Measurements from ENCODE around the gene RPL32.

Gene RPL32

DNA sequence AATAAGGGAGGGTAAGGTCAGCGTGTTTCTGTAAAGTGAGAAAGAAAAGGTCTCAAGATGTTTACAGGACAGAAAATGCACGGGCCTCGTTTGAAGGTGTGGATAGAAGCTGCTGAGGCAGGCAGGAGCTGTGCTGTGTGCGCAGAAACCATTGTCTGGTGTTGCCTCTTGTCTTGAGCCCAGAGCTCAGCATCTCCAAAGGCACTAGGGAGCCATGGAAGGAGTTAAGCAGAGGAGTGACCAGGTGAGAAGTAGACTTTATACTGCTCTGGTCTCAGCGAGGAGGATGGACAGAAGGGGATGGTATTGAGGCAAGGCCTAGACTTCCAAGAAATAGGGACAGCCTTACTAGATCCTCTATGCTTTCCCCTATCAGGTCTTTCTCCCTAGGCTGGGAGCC, 31.9 kb downstream of the RPL32 start:
- H3K4me3 ChIP-seq (ENCODE audit: control insufficient read depth, low read depth, low read length) = no peak overlapping the region; the same call in 1 of the 2 replicates
- TF ChIP-seq, protein P1, sequence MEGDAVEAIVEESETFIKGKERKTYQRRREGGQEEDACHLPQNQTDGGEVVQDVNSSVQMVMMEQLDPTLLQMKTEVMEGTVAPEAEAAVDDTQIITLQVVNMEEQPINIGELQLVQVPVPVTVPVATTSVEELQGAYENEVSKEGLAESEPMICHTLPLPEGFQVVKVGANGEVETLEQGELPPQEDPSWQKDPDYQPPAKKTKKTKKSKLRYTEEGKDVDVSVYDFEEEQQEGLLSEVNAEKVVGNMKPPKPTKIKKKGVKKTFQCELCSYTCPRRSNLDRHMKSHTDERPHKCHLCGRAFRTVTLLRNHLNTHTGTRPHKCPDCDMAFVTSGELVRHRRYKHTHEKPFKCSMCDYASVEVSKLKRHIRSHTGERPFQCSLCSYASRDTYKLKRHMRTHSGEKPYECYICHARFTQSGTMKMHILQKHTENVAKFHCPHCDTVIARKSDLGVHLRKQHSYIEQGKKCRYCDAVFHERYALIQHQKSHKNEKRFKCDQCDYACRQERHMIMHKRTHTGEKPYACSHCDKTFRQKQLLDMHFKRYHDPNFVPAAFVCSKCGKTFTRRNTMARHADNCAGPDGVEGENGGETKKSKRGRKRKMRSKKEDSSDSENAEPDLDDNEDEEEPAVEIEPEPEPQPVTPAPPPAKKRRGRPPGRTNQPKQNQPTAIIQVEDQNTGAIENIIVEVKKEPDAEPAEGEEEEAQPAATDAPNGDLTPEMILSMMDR (IDR thresholded peaks at IDR 0.05; ENCODE audit: control insufficient read depth, insufficient read depth, low read depth, low read length, missing control alignments) = no peak
- DNase-seq (ENCODE audit: low read depth) = no peak

DNA sequence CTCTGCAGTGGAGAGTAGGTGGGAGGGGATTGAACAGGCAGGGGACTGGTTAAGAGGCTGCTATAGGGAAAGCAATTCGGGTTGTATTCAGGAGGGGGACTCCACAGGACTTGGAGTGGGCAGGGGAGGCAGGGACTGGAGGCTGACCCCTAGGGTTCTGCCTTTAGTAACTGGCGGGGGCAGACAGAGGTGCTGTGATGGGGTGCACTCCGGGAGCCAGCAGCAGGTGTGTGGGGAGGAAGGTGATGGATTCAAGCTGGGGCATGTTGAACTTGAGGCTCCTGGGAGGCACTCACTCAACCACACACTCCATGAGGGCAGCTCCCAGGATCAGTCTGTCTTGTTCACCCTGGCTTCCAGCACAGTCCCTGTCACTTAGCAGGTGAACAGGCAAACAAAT, 32.4 kb downstream of the RPL32 start:
- no peak for DNase-seq (ENCODE audit: low read depth)
- TF ChIP-seq, protein P1 (IDR thresholded peaks at IDR 0.05; ENCODE audit: control insufficient read depth, insufficient read depth, low read depth, low read length, missing control alignments) = no peak
- no peak overlapping the region for H3K4me3 ChIP-seq (ENCODE audit: control insufficient read depth, low read depth, low read length)

- no peak for DNase-seq (ENCODE audit: low read depth)
- no peak overlapping the region for H3K4me3 ChIP-seq (ENCODE audit: control insufficient read depth, low read depth, low read length)
- TF ChIP-seq, protein P1 (IDR thresholded peaks at IDR 0.05; ENCODE audit: control insufficient read depth, insufficient read depth, low read depth, low read length, missing control alignments) = no peak
Observed at GRCh38 chr3:12808587-12808986, 32.8 kb downstream of the RPL32 start.

DNA sequence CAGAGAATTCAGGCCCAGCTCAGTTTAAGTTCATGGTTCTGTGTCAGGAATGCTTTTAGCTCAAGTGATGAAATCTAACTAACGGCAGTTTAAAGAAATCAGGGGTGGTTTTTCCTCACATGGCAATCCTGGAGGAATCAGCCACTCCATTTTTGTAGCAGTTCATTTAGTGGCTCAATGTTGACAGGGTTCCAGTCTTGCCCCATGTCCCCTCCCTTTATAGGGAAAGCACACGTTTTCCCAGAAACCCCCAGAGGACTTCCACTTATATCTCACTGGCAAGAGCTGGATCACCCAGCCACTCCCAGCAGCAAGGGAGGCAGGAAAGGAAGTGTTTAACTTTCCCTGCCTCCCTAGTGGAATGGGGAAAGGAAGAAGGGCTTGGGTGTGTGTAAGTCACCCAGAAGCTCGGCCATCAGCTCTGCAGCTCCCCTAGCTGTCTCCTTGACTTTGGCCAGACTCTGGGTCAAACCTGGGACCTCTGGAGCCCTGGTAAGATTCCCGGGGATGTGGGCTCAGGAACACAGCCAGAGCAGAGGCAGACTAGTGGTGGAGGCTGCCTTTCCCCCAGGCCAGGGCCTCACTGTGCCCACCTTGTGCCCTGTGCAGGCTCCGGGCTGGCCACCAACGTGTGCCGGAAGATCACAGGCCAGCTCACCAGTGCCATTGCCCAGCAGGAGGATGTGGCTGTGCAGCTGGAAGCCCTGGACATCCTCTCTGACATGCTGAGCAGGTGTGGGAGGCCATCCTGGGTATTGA, 33.6 kb downstream of the RPL32 start:
- DNase-seq (ENCODE audit: low read depth) = no peak
- no peak overlapping the region for H3K4me3 ChIP-seq (ENCODE audit: control insufficient read depth, low read depth, low read length)
- TF ChIP-seq, protein P1 (IDR thresholded peaks at IDR 0.05; ENCODE audit: control insufficient read depth, insufficient read depth, low read depth, low read length, missing control alignments) = no peak

- no peak overlapping the region for H3K4me3 ChIP-seq (ENCODE audit: control insufficient read depth, low read depth, low read length)
- TF ChIP-seq, protein P1 (IDR thresholded peaks at IDR 0.05; ENCODE audit: control insufficient read depth, insufficient read depth, low read depth, low read length, missing control alignments) = no peak
- DNase-seq (ENCODE audit: low read depth) = no peak
Observed at GRCh38 chr3:12807066-12807465, 34.3 kb downstream of the RPL32 start.

- TF ChIP-seq, protein P1 (IDR thresholded peaks at IDR 0.05; ENCODE audit: control insufficient read depth, insufficient read depth, low read depth, low read length, missing control alignments) = no peak
- DNase-seq (ENCODE audit: low read depth) = no peak
- no peak overlapping the region for H3K4me3 ChIP-seq (ENCODE audit: control insufficient read depth, low read depth, low read length)
Observed at GRCh38 chr3:12803371-12803770, 38.0 kb downstream of the RPL32 start.

All from AG09309 (cell line).